Activated naive CD8-positive, alpha-beta T cell treated with anti-CD3 and anti-CD28 coated beads for 36 hours (primary cell): ENCODE results near the gene PTGDR. TPM values are rescaled to one million over a fixed set of nuclear protein-coding genes. Genes with fewer than 3 reads are reported as not detected.

Source experiments
- DNase-seq: peaks from one replicate; pipeline ENCODE4 v3.0.0; 2021
- H3K27ac Mint-ChIP-seq: one replicate; pipeline ENCODE4 v1.8.0; 2022; ENCODE audit warnings: mild to moderate bottlenecking, moderate library complexity, mixed read lengths
- H3K27me3 Mint-ChIP-seq: one replicate; pipeline ENCODE4 v1.8.0; 2022; ENCODE audit warnings: mild to moderate bottlenecking, mixed read lengths
- H3K36me3 Mint-ChIP-seq: one replicate; pipeline ENCODE4 v1.8.0; 2021; ENCODE audit warnings: mild to moderate bottlenecking, mixed read lengths
- H3K4me1 Mint-ChIP-seq: one replicate; pipeline ENCODE4 v1.8.0; 2021; ENCODE audit warnings: mixed read lengths
- H3K4me3 Mint-ChIP-seq: one replicate; pipeline ENCODE4 v1.8.0; 2022; ENCODE audit warnings: mild to moderate bottlenecking, moderate library complexity, mixed read lengths
- H3K9me3 Mint-ChIP-seq: one replicate; pipeline ENCODE4 v1.8.0; 2022; ENCODE audit warnings: mixed read lengths
- total RNA-seq, 2 experiments: library from RNA; stranded (reverse); gene quantifications; one replicate each; pipeline ENCODE4 v1.2.3, GENCODE V29; 2021

Gene PTGDR
- total RNA-seq, 2 experiments from 2014 or later = not detected

DNA sequence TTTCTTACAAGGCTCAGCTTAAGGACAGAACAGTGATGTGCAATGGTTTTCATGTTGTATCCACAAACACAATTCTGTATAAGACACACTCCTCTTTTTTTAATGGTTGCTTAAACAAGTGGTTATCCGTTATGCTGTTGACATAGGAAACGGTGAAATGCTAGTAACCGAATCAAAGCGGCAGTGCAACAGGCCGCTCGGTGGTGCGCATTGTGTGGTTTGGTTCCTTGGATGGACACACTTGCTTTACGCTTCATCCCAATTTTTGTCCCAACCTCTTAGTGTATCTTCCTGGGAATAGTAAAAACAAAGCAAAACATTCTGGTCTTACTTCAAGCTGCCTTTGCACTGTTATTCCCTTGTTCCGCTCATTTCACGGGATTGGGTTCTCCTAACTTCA is 46.0 kb downstream of the PTGDR start:
- no peak for DNase-seq
- H3K4me3 Mint-ChIP-seq = peak overlapping the region; percentile 98
- H3K27ac Mint-ChIP-seq = peak overlapping the region; percentile 85
- H3K36me3 Mint-ChIP-seq = peaks cover 28% of the 10 kb centered on the region
- peaks cover 18% of the 10 kb centered on the region for H3K27me3 Mint-ChIP-seq
- H3K9me3 Mint-ChIP-seq = no peaks in the 10 kb centered on the region
- peaks cover 58% of the 10 kb centered on the region for H3K4me1 Mint-ChIP-seq

DNA sequence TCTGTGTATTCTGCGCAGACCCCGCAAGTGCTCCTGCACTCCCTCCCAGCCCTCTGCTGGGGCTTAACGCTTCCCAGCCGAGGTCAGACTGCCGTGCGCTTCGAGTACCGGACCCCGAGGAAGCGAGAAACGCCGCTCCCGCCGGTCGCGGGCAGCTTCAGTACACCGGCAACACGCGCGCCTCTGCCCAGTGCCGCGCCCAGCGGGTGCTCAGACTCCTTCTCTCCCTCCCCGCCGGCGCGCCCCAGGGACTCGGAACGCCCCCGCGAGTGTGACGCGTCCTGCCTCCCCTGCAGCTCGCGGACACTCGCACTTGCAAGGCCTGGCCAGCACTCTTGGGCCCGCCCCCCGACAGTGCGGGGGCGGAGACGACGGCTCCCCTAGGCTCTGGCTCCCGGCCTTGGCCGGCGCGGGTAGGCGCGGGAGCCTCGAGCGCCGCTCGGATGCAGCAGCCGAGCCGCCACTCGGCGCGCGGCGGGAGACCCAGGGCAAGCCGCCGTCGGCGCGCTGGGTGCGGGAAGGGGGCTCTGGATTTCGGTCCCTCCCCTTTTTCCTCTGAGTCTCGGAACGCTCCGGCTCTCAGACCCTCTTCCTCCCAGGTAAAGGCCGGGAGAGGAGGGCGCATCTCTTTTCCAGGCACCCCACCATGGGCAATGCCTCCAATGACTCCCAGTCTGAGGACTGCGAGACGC is 46.6 kb downstream of the PTGDR start, which contains the start of gene PTGER2:
Gene PTGER2, plus strand, starts transcription at position 410 of the 692 bp plus-strand sequence. Its CDS starts 237 bp downstream, at position 647.
- Mint-ChIP-seq H3K4me1 (peaks cover 62% of the 10 kb centered on the region), H3K36me3 (peaks cover 33% of the 10 kb centered on the region), H3K27ac (peak within 1 kb of the TSS; percentile 93), H3K9me3 (no peaks in the 10 kb centered on the region), H3K4me3 (peak within 1 kb of the TSS; percentile 98), H3K27me3 (peaks cover 18% of the 10 kb centered on the region)
- DNase-seq = peak; percentile 85

DNA sequence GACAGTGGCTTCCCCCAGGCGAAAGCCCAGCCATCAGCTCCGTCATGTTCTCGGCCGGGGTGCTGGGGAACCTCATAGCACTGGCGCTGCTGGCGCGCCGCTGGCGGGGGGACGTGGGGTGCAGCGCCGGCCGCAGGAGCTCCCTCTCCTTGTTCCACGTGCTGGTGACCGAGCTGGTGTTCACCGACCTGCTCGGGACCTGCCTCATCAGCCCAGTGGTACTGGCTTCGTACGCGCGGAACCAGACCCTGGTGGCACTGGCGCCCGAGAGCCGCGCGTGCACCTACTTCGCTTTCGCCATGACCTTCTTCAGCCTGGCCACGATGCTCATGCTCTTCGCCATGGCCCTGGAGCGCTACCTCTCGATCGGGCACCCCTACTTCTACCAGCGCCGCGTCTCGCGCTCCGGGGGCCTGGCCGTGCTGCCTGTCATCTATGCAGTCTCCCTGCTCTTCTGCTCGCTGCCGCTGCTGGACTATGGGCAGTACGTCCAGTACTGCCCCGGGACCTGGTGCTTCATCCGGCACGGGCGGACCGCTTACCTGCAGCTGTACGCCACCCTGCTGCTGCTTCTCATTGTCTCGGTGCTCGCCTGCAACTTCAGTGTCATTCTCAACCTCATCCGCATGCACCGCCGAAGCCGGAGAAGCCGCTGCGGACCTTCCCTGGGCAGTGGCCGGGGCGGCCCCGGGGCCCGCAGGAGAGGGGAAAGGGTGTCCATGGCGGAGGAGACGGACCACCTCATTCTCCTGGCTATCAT is 47.3 kb downstream of the PTGDR start:
- DNase-seq = peak; percentile 45
- H3K9me3 Mint-ChIP-seq = no peaks in the 10 kb centered on the region
- H3K27me3 Mint-ChIP-seq = peaks cover 18% of the 10 kb centered on the region
- peak overlapping the region; percentile 98 for H3K4me3 Mint-ChIP-seq
- peaks cover 68% of the 10 kb centered on the region for H3K4me1 Mint-ChIP-seq
- H3K27ac Mint-ChIP-seq = peak overlapping the region; percentile 93
- H3K36me3 Mint-ChIP-seq = peaks cover 38% of the 10 kb centered on the region

DNA sequence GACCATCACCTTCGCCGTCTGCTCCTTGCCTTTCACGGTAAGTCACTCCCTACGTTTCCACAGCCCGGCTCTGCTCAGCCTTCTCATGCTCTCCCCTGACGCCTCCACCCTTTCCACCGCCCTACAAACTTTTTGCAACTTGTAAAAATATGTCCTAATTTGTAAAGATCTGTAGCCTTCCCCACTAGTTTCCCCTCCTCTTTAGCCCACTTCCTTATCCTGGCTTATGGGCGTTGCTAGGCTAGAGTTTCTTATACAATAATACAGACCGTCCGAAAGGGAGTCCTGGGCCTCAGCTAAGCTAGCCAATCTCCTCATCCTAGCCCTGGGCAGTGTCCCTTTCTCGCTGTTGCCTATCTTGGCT is 47.8 kb downstream of the PTGDR start:
- H3K27me3 Mint-ChIP-seq = peaks cover 18% of the 10 kb centered on the region
- peak overlapping the region; percentile 93 for H3K27ac Mint-ChIP-seq
- peaks cover 70% of the 10 kb centered on the region for H3K4me1 Mint-ChIP-seq
- H3K36me3 Mint-ChIP-seq = peaks cover 44% of the 10 kb centered on the region
- H3K9me3 Mint-ChIP-seq = peaks cover 3% of the 10 kb centered on the region
- no peak for DNase-seq
- peak overlapping the region; percentile 98 for H3K4me3 Mint-ChIP-seq

DNA sequence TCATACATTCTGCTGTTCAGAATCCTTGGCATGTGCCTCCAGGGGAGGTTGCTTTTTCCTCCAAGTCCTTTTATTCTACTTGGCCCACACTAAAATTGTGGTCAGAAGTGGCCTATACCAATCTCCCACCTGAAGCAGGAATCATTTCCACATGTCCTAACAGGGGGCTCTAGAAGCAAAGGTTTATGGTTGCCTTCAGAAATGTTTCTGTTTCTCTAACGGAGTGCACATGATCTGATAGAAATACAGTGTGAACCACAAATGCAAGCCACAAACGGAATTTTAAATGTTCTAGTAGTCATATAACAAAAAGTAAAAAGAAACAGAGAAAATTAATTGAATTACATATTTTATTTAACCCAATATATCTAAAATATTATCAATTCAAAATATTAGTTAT is 50.6 kb downstream of the PTGDR start:
- Mint-ChIP-seq H3K27ac (peak overlapping the region; percentile 70), H3K4me3 (peak overlapping the region; percentile 98), H3K9me3 (peaks cover 20% of the 10 kb centered on the region), H3K36me3 (peaks cover 68% of the 10 kb centered on the region), H3K4me1 (peaks cover 50% of the 10 kb centered on the region), H3K27me3 (peaks cover 12% of the 10 kb centered on the region)
- no peak for DNase-seq

DNA sequence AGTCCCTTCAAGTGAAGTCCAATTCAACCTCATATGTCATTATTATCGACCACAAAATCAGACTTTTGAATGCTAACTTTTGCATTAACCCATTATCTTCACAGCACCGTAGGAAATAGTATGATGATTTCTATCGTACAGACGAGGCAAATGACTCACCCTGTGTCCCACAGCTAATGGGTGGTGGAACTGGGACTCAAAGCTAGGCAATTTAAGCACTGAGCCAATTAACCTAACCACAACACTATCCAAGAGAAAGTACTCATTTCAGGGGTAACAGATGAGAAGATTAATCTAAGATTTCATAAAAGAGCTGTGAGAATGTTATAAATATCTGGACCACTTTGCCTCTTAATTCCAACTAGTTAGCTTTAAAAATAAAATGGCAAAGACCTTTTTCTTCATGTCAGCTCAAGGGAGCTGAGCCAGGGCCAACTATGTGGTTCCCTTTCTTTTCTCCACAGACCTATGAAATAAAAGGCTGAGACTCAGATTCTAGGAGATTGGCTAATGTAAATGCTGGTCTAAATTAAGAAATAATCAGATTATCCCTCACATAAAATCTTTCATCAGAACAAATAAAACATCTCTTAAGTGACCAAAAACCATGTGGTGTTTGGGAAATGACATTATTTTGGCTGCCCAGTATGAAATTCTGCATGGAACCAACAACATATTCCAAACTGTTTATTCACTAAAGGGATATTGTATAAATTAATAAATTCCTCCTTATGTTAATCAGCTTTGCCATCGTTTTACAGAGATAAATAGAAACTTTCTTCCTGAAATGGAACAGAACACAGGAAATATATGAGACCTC is 51.5 kb downstream of the PTGDR start:
- H3K4me3 Mint-ChIP-seq = peak overlapping the region; percentile 60
- H3K4me1 Mint-ChIP-seq = peaks cover 50% of the 10 kb centered on the region
- DNase-seq = no peak
- peaks cover 8% of the 10 kb centered on the region for H3K27me3 Mint-ChIP-seq
- peak overlapping the region; percentile 65 for H3K27ac Mint-ChIP-seq
- H3K36me3 Mint-ChIP-seq = peaks cover 78% of the 10 kb centered on the region
- H3K9me3 Mint-ChIP-seq = peaks cover 27% of the 10 kb centered on the region

DNA sequence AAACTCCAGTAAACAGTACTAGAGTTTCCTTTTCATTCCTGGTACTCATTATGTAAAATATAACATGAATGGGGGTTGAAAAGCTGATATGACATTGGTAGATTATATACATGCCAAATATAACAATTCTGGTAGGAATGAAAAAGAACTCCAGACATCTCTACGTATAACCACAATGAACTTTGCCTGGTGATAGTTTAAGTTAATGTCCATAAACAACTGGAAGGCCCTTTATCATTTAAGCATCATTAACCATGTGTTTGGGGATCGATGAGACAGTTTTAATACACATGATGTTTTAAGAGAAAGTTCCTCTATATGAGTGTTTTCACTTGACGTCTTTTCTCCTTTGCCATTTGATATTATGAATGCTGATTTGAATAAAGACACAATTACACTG is 52.4 kb downstream of the PTGDR start:
- no peak for DNase-seq
- Mint-ChIP-seq H3K4me3 (no peak overlapping the region), H3K36me3 (peaks cover 87% of the 10 kb centered on the region), H3K27ac (no peak overlapping the region), H3K4me1 (peaks cover 56% of the 10 kb centered on the region), H3K9me3 (peaks cover 33% of the 10 kb centered on the region), H3K27me3 (peaks cover 6% of the 10 kb centered on the region)

DNA sequence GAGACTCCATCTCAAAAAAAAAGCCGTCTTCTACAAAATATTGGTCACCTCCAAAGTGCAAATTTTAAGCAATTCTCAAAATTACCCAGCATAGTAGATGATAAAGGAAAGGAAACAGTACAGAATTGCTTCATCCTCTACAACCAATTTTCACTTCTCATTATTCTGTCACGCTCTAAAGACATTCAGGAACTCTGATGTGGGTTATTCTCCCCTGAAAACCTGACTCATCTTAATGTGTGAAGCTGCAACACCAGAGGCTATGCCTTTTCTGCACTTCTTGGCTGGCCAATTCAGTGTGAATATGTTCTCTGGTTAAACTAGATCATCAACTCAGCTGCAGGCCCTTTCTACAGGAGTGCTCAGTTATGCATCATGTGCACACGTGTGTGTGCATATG is 57.6 kb downstream of the PTGDR start:
- H3K4me1 Mint-ChIP-seq = peaks cover 53% of the 10 kb centered on the region
- peak overlapping the region; percentile 18 for H3K4me3 Mint-ChIP-seq
- H3K27me3 Mint-ChIP-seq = no peaks in the 10 kb centered on the region
- peak; percentile 42 for DNase-seq
- H3K36me3 Mint-ChIP-seq = peaks cover 86% of the 10 kb centered on the region
- peaks cover 40% of the 10 kb centered on the region for H3K9me3 Mint-ChIP-seq
- peak overlapping the region; percentile 86 for H3K27ac Mint-ChIP-seq

DNA sequence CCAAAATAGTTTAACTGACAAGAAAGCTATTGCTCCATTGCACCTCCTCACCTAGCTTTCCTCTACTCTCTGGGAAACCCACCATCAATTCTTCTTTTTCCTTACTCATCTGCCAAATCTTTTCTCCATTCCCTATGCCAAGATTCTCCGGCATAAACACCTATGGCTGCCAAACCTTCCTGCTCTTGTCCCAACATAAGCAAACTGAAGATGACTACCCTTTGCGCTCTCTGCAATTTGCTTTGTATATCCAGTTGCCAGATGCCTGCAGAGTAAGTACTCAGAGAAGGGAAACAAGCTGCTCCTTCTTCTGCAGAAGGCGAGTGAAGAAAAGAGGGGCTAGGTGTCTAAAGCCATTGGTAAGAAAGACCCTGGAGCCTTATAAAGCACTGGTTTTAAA is 58.1 kb downstream of the PTGDR start:
- Mint-ChIP-seq H3K4me1 (peaks cover 57% of the 10 kb centered on the region), H3K36me3 (peaks cover 84% of the 10 kb centered on the region), H3K27me3 (no peaks in the 10 kb centered on the region), H3K27ac (peak overlapping the region; percentile 86), H3K4me3 (peak overlapping the region; percentile 4), H3K9me3 (peaks cover 38% of the 10 kb centered on the region)
- no peak for DNase-seq

Other genes with a start within 250 kb of the PTGDR start
- not detected for gene NID2, start 198.6 kb upstream of the PTGDR start, total RNA-seq
- 10 to 100 TPM; 20.8 to 23.3 TPM for gene PTGER2, start 46.6 kb downstream of the PTGDR start, total RNA-seq